Progenitor cell of endocrine pancreas (in vitro differentiated cells): ENCODE results near the gene KANK2. TPM values are rescaled to one million over a fixed set of nuclear protein-coding genes. Genes with fewer than 3 reads are reported as not detected.

Experiments used
- DNase-seq: peaks from one replicate; pipeline ENCODE4 v3.0.0; 2021; ENCODE audit warnings: low spot score; ENCODE audit not compliant: unreplicated experiment
- H3K27ac Mint-ChIP-seq: 2 replicates; pipeline ENCODE4 v1.8.0; 2021; ENCODE audit warnings: mild to moderate bottlenecking, moderate library complexity, mixed read lengths
- H3K27me3 Mint-ChIP-seq: 2 replicates; pipeline ENCODE4 v1.8.0; 2021; ENCODE audit warnings: mixed read lengths
- H3K36me3 Mint-ChIP-seq: 2 replicates; pipeline ENCODE4 v1.8.0; 2022; ENCODE audit warnings: mixed read lengths; ENCODE audit not compliant: insufficient read depth
- H3K4me1 Mint-ChIP-seq: 2 replicates; pipeline ENCODE4 v1.8.0; 2021; ENCODE audit warnings: low read depth, mixed read lengths
- H3K4me3 Mint-ChIP-seq: 2 replicates; pipeline ENCODE4 v1.8.0; 2021; ENCODE audit warnings: low read depth, mild to moderate bottlenecking, moderate library complexity, mixed read lengths
- H3K9me3 Mint-ChIP-seq: 2 replicates; pipeline ENCODE4 v1.8.0; 2021; ENCODE audit warnings: low read depth, mixed read lengths
- CTCF ChIP-seq: fragments of 200-600 bp; sonication (generic); IDR thresholded peaks from one replicate; pipeline ENCODE4 v1.5.0; 2021; ENCODE audit warnings: antibody characterized with exemption, mild to moderate bottlenecking; ENCODE audit not compliant: unreplicated experiment
- total RNA-seq: library from RNA; stranded (reverse); gene quantifications from 2 replicates; pipeline ENCODE4 v1.2.1, GENCODE V29; 2021

The KANK2 gene
- total RNA-seq, 1 donor from 2014 or later = 27.6 TPM

- H3K4me3 Mint-ChIP-seq = no peak overlapping the region
- no peaks in the 10 kb centered on the region for H3K27me3 Mint-ChIP-seq
- no peaks in the 10 kb centered on the region for H3K4me1 Mint-ChIP-seq
- peaks cover 15% of the 10 kb centered on the region for H3K36me3 Mint-ChIP-seq
- H3K9me3 Mint-ChIP-seq = no peaks in the 10 kb centered on the region
- no peak for DNase-seq
- H3K27ac Mint-ChIP-seq = no peak overlapping the region
- TF ChIP-seq CTCF = no peak
These were observed 27.3 kb downstream of the KANK2 start for GRCh38 chr19:11169896-11170678.

- no peak overlapping the region for H3K27ac Mint-ChIP-seq
- H3K9me3 Mint-ChIP-seq = no peaks in the 10 kb centered on the region
- peaks cover 12% of the 10 kb centered on the region for H3K36me3 Mint-ChIP-seq
These were observed 28.8 kb downstream of the KANK2 start for GRCh38 chr19:11168568-11168967.

GRCh38 chr19:11166281-11167142 lies 30.8 kb downstream of the KANK2 start:
- Mint-ChIP-seq H3K4me1 (no peaks in the 10 kb centered on the region), H3K36me3 (peaks cover 12% of the 10 kb centered on the region), H3K27me3 (no peaks in the 10 kb centered on the region), H3K4me3 (no peak overlapping the region), H3K9me3 (no peaks in the 10 kb centered on the region), H3K27ac (no peak overlapping the region)
- no peak for TF ChIP-seq CTCF
- DNase-seq = no peak

More at GRCh38 chr19:11168568-11168967, 28.8 kb downstream of the KANK2 start:
- Mint-ChIP-seq H3K4me1 (no peaks in the 10 kb centered on the region), H3K4me3 (no peak overlapping the region), H3K27me3 (no peaks in the 10 kb centered on the region)
- no peak for DNase-seq
- TF ChIP-seq CTCF = no peak

- Mint-ChIP-seq H3K27ac (no peak overlapping the region), H3K36me3 (peaks cover 12% of the 10 kb centered on the region), H3K27me3 (no peaks in the 10 kb centered on the region), H3K4me1 (no peaks in the 10 kb centered on the region), H3K9me3 (no peaks in the 10 kb centered on the region), H3K4me3 (no peak overlapping the region)
- TF ChIP-seq CTCF = no peak
- DNase-seq = no peak
These were observed 31.8 kb downstream of the KANK2 start for GRCh38 chr19:11165486-11166030.

- no peak for TF ChIP-seq CTCF
- Mint-ChIP-seq H3K27me3 (no peaks in the 10 kb centered on the region), H3K36me3 (peaks cover 9% of the 10 kb centered on the region), H3K4me1 (no peaks in the 10 kb centered on the region), H3K9me3 (no peaks in the 10 kb centered on the region), H3K4me3 (no peak overlapping the region), H3K27ac (no peak overlapping the region)
- DNase-seq = no peak
These were observed 32.4 kb downstream of the KANK2 start for GRCh38 chr19:11164879-11165406.
